Suprapubic skin (tissue), 4 donors: ENCODE results near the gene MOB3A.

ENCODE experiments used
- EP300 ChIP-seq: sonication (generic); formaldehyde crosslinking; IDR thresholded peaks from one replicate; pipeline ENCODE4 v1.6.1; 2017; ENCODE audit warnings: antibody characterized with exemption
- POLR2AphosphoS5 ChIP-seq, 3 donors: sonication (generic); formaldehyde crosslinking; IDR thresholded peaks; one replicate each; pipeline ENCODE4 v1.6.1; 2017; ENCODE audit warnings: antibody characterized with exemption in 3 of 3

DNA sequence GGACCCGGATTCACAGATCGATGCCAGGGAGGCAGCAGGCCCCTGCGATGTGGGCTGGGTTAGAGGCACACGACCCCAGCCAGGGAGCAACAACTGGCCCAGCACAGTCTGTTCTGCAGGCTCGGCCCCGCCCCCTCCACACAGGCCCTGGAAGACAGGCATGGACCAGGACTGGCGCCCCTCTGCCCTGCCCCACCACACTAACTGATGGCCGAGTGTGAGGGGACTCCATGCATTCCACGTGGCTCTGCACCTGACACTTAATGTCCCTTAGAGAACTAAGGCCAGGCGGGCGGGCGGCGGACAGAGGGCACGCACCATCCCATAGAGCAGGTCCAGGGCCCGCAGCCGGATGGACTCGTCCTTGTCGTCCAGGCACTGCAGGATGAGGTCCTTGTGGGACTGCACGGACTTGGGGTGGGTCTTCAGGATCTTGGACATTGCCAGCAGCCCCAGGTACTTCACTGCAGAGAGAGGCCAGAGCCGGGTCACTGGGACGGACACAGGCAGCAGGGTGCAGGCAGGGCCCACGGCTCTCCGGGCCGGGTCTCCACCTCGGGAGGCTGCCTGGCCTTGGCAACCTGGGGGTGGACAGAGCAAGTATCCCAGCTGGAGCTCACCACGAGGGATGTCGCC lies 25.4 kb upstream of the MOB3A start:
- TF ChIP-seq EP300 (no peak), POLR2AphosphoS5 (IDR thresholded peaks at IDR 0.05) (no peak)
